ENCODE data around the gene FAM240A.

The FAM240A gene

GRCh38 chr3:46615976-46616375 is 3.7 kb downstream of the FAM240A start:
- DNase-seq (ENCODE audit: low read depth), result no peak
- TF ChIP-seq CTCF (IDR thresholded peaks at IDR 0.05; ENCODE audit: low read length, missing control alignments), result no peak

GRCh38 chr3:46617941-46618340 is 5.6 kb downstream of the FAM240A start:
- DNase-seq (ENCODE audit: low read depth), result no peak
- no peak overlapping the region for H3K4me3 ChIP-seq (replicated peaks; ENCODE audit: low read depth, low read length)
- no peak for TF ChIP-seq CTCF (IDR thresholded peaks at IDR 0.05; ENCODE audit: low read length, missing control alignments)

More at GRCh38 chr3:46615976-46616375, 3.7 kb downstream of the FAM240A start:
- H3K4me3 ChIP-seq (replicated peaks; ENCODE audit: low read depth, low read length), result no peak overlapping the region

- no peak for TF ChIP-seq CTCF (IDR thresholded peaks at IDR 0.05; ENCODE audit: low read length, missing control alignments)
- no peak for DNase-seq (ENCODE audit: low read depth)
- no peak overlapping the region for H3K4me3 ChIP-seq (replicated peaks; ENCODE audit: low read depth, low read length)
These were observed 7.8 kb downstream of the FAM240A start for GRCh38 chr3:46619845-46620778.

GRCh38 chr3:46624533-46624932 is 12.2 kb downstream of the FAM240A start:
- TF ChIP-seq CTCF (IDR thresholded peaks at IDR 0.05; ENCODE audit: low read length, missing control alignments), result no peak
- H3K4me3 ChIP-seq (replicated peaks; ENCODE audit: low read depth, low read length), result no peak overlapping the region
- no peak for DNase-seq (ENCODE audit: low read depth)

- H3K4me3 ChIP-seq (replicated peaks; ENCODE audit: low read depth, low read length), result no peak overlapping the region
- TF ChIP-seq CTCF (IDR thresholded peaks at IDR 0.05; ENCODE audit: low read length, missing control alignments), result no peak
- DNase-seq (ENCODE audit: low read depth), result no peak
These were observed 12.7 kb downstream of the FAM240A start for GRCh38 chr3:46624975-46625490.

GRCh38 chr3:46626039-46626438 is 13.7 kb downstream of the FAM240A start:
- DNase-seq (ENCODE audit: low read depth), result no peak
- TF ChIP-seq CTCF (IDR thresholded peaks at IDR 0.05; ENCODE audit: low read length, missing control alignments), result no peak
- no peak overlapping the region for H3K4me3 ChIP-seq (replicated peaks; ENCODE audit: low read depth, low read length)

All from fibroblast of pulmonary artery (primary cell).